IPS DF 6.9 (cell line): ENCODE results near the gene HJURP.

Experiments
- DNase-seq: peaks from one replicate; pipeline ENCODE4 v3.0.0-alpha.2; 2013; ENCODE audit warnings: low read depth, low spot score
- H3K27ac ChIP-seq: one replicate; pipeline ENCODE4 v1.5.1; 2013; ENCODE audit warnings: low read length, control low read depth
- H3K27me3 ChIP-seq: 2 replicates; pipeline ENCODE4 v1.6.1; 2013; ENCODE audit warnings: mild to moderate bottlenecking, low read length; ENCODE audit not compliant: control insufficient read depth, insufficient read depth
- H3K36me3 ChIP-seq: 2 replicates; pipeline ENCODE4 v1.6.1; 2013; ENCODE audit warnings: low read length; ENCODE audit not compliant: control insufficient read depth, insufficient read depth
- H3K4me1 ChIP-seq: 2 replicates; pipeline ENCODE4 v1.6.1; 2013; ENCODE audit warnings: low read length; ENCODE audit not compliant: control insufficient read depth, insufficient read depth
- H3K4me3 ChIP-seq: 2 replicates; pipeline ENCODE4 v1.5.1; 2013; ENCODE audit warnings: mild to moderate bottlenecking, low read length
- H3K9me3 ChIP-seq: 2 replicates; pipeline ENCODE4 v1.6.1; 2013; ENCODE audit warnings: low read length, inconsistent platforms; ENCODE audit not compliant: control insufficient read depth, insufficient read depth
- WGBS: extraction: QIAGEN DNeasy Blood & Tissue Kit; methylation state at CpG from one replicate; pipeline ENCODE4 v1.1.7; 2013; ENCODE audit warnings: mixed read lengths, missing lambda C conversion rate; ENCODE audit not compliant: insufficient read length, insufficient coverage; 5-methylcytosine and 5-hydroxymethylcytosine counted together

Gene HJURP

DNA sequence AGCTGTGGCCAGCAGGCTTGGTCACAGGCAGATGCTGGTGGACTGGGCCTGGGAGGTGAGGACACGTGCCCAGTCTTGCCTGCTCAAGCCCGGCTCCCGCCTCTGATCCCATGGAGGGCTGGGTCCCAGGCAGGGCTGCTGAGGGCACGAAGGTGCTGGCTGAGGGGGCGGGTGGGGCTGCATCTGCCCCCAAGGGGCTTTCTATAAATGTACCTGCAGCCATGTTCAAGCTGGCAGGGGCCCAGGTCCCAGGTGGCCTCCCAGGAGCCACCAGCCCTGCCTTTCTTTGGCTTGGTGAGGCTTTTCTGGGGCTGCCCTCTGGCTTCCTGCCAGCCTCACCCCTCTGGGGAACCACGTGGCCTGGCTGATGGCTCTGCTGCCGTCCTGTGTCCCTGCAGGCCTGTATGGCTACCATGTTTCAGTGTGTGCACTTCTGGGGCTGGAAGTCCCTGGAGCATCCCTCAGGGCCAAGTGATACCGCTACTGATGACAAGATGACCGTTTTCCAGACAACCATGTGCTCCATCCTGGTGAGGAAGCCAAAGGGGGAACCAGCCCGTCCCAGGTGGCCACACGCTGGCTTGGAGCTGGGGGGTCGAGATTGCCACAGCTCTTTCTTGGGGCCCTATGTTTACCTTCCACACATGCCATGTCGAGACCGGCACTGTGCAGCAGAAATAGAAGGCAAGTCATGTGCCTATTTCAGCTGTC is 23.2 kb downstream of the HJURP start:
- H3K4me1 ChIP-seq: no peaks in the 10 kb centered on the region
- no peaks in the 10 kb centered on the region for H3K9me3 ChIP-seq
- H3K27me3 ChIP-seq: no peaks in the 10 kb centered on the region
- H3K27ac ChIP-seq: no peak overlapping the region
- no peak for DNase-seq
- no peak overlapping the region for H3K4me3 ChIP-seq
- H3K36me3 ChIP-seq: peaks cover 11% of the 10 kb centered on the region
- no CpG with 5 or more reads among the region's 14 CpGs for WGBS

DNA sequence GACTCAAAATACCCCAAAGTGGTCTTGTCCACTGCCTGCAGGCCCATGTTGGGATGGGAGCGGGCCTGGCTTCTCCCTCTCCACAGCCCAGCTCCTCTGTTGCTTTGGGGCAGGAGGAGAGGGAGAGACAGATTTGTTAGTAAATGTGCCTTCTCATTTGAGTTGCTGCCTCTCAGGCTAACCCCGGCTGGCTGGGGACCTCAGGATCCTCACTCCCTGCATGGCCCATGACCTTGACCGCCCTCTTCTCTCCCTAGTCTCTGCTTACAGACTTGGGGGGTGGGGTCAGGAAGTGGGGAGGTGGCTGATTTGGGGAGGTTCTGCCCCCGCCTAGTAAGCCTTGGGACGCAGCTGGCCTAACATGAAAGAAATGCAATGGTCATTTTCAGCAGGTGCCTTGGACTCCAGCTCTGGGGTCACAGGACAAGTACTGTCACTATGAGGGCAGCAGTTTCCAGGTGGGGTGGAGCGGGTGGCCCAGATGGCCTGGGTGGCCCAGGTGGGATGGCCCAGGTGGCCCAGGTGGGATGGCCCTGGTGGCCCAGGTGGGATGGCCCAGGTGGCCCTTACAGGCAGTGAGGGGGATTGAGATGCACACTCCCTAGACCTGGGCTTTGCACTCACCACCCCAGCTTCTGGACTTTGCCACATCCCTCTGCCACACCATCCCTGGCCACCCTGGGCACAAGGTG is 24.1 kb downstream of the HJURP start:
- Histone ChIP-seq H3K27ac (no peak overlapping the region), H3K9me3 (no peaks in the 10 kb centered on the region), H3K27me3 (no peaks in the 10 kb centered on the region), H3K4me3 (no peak overlapping the region), H3K36me3 (peaks cover 5% of the 10 kb centered on the region; the same call in 1 of the 2 replicates), H3K4me1 (no peaks in the 10 kb centered on the region)
- DNase-seq: no peak
- WGBS: no CpG with 5 or more reads among the region's 6 CpGs

DNA sequence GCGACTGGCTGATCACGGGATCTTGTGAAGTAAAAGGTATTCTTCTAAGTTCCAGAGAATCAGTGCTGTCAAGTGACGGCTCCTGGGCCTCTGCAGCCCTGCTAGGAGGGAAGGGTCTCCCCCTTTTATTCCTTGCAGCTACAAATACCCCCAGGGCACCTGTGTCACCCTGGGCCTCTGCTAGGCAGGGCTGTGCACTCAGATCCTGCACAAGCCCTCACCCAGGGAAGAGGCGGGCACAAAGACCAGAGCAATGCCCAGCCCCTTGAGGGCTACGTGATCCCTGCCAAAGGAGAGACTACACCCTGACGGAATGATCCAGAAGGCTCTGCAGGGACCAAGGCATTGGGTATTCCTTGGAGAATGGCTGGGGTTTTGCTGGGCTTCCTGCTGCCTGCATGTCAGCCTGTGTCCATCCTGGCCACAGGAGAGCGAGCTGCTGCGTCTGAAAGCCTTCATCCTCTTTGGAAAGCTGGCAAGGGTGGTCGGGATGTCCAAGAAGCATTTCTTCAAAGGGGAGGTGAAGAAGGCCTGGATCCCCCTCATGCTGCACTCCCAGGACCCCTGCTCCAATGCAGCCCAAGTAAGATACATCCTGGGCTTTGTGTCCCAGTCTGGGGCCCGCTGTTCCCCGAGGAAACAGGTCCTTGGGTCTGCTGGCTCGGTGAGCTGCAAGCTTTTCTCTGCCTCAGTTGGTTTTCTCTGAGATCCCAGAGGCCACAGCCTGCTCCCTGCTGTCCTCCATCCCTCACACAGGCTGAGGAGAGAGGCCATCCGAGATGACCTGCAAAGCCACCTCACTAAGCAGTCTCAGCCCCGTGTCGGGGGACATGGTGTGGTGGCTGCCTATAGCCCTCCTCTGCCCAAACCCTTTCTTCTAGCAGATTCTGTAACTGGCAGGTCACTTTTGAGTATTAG is 24.9 kb downstream of the HJURP start:
- Histone ChIP-seq H3K4me3 (no peak overlapping the region), H3K36me3 (no peaks in the 10 kb centered on the region), H3K4me1 (no peaks in the 10 kb centered on the region), H3K9me3 (no peaks in the 10 kb centered on the region), H3K27me3 (no peaks in the 10 kb centered on the region), H3K27ac (no peak overlapping the region)
- no peak for DNase-seq
- WGBS: no CpG with 5 or more reads among the region's 15 CpGs

DNA sequence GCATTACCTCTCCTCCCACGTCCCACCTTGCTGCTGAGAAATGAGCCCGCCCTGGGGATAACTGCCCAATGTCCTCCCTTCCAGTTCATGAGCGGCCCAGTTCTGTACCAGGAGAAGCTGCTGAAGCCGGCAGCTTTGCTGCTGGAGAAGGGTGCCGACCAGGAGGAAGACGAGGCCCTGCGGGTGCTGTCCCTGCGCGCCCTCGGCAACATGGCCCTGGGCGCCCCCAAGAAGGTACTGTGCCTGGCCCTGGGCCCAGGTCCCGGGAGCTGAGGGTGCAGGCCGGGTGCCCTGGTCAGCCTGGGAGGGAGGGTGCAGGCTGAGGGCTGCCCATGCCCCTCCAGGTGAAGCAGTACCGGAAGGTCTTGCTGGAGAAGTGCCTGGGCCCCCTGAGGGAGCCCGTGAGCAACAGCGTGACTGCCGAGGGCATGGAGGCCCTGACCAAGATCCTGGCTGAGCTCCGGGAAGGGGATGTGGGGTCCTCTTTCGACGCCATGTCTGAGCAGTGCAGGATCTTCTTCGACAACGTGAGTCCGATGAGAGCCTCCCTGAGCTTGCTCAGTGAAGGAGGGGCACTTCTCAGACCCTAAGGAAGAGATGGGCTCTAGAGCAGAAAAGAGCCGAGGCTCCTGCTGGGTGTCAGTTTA is 25.7 kb downstream of the HJURP start:
- no peak for DNase-seq
- no peaks in the 10 kb centered on the region for H3K4me1 ChIP-seq
- H3K9me3 ChIP-seq: no peaks in the 10 kb centered on the region
- no peak overlapping the region for H3K4me3 ChIP-seq
- no peaks in the 10 kb centered on the region for H3K27me3 ChIP-seq
- no peaks in the 10 kb centered on the region for H3K36me3 ChIP-seq
- H3K27ac ChIP-seq: no peak overlapping the region
- no CpG with 5 or more reads among the region's 24 CpGs for WGBS

DNA sequence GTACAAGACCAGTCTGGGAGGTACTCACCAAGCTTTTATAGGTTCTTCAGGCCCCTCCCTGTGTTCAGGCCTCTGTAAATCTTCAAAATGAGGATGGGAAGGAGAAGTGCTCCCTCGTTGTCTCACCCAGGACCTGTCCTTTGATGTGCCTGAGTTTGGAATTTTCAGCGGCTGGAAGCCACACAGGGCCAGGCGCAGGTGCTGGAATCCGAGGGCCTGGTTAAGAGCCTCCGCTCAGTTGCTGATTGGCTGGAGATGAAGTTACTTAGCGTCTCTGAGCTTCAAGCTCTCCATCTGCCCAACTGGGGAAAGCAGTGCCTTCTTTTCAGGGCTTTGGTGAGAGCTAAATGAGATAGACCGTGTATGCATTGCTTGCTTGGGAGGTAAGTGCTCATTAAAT is 30.0 kb downstream of the HJURP start:
- no peak for DNase-seq
- Histone ChIP-seq H3K27ac (no peak overlapping the region), H3K27me3 (no peaks in the 10 kb centered on the region), H3K4me3 (no peak overlapping the region), H3K4me1 (no peaks in the 10 kb centered on the region), H3K36me3 (no peaks in the 10 kb centered on the region; the same call in 1 of the 2 replicates), H3K9me3 (no peaks in the 10 kb centered on the region)
- no CpG with 5 or more reads among the region's 7 CpGs for WGBS

DNA sequence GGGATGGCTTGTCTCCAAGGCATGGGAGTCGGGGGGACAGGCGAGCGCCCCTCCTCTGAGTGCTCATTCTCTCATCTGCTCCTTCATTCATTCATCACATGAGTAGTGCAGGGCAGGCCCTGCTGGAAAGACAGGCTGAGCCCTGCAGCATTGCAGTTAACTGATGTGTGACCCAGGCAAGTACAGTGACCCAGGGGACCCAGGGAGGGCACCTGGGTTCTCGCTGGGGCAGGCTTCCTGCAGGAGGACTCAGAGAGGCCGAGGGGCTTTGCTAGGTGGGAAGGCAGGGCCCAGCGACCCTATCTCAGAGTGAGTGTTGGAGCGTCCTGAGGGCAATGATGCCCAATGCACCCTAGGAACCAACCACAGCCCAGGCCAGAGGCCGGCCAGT is 30.6 kb downstream of the HJURP start:
- H3K9me3 ChIP-seq: no peaks in the 10 kb centered on the region
- DNase-seq: no peak
- no peaks in the 10 kb centered on the region for H3K27me3 ChIP-seq
- H3K27ac ChIP-seq: no peak overlapping the region
- no peaks in the 10 kb centered on the region; the same call in 1 of the 2 replicates for H3K36me3 ChIP-seq
- H3K4me3 ChIP-seq: no peak overlapping the region
- WGBS: no CpG with 5 or more reads among the region's 8 CpGs
- no peaks in the 10 kb centered on the region for H3K4me1 ChIP-seq

DNA sequence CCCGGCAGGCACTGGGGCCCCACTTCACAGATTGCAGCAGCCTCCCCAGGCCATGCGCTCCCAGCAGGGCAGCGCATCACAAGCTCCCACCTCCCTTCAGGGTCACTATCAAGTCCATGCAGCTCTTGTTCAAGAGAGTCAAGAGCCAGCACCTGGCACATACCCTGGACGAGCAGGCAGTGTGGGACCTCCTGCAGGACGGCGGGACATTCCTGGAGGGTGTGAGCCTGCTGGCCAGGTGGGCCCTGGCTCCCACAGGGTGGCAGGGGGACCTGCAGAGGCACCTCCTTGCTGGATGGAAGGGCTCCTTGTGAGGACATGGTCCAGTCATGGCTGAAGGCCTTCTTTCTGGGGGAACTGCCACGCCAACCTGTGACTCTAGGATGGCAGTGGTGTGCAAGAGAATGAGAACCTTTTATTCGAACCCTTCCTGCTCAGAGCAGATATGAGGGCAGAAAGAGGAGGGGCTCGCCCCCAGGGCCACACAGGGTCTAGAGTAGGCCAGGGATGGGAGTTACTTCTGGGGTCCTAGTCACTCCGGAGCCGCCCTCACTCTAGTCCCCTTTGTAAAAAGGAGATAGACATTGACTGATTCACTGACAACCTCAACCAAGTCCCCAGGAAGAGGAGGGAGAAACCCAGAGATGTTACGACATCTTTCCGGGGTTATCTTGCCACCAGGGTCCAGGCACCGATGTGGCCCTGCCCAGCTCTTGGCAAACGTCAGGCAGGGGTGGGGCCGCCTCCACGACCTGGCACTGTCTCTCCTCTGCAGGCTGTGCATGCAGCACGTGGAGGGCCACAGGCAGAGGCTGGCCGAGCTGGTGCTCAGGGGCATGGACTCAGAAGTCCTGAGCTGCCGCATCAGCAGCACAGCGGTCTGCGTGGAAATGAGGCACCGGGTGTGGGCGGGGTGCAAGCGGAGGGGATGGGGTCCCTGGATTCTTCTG is 31.3 kb downstream of the HJURP start:
- Histone ChIP-seq H3K4me3 (no peak overlapping the region), H3K4me1 (no peaks in the 10 kb centered on the region), H3K9me3 (no peaks in the 10 kb centered on the region), H3K36me3 (no peaks in the 10 kb centered on the region; the same call in 1 of the 2 replicates), H3K27ac (no peak overlapping the region), H3K27me3 (no peaks in the 10 kb centered on the region)
- DNase-seq: no peak
- WGBS: no CpG with 5 or more reads among the region's 25 CpGs

DNA sequence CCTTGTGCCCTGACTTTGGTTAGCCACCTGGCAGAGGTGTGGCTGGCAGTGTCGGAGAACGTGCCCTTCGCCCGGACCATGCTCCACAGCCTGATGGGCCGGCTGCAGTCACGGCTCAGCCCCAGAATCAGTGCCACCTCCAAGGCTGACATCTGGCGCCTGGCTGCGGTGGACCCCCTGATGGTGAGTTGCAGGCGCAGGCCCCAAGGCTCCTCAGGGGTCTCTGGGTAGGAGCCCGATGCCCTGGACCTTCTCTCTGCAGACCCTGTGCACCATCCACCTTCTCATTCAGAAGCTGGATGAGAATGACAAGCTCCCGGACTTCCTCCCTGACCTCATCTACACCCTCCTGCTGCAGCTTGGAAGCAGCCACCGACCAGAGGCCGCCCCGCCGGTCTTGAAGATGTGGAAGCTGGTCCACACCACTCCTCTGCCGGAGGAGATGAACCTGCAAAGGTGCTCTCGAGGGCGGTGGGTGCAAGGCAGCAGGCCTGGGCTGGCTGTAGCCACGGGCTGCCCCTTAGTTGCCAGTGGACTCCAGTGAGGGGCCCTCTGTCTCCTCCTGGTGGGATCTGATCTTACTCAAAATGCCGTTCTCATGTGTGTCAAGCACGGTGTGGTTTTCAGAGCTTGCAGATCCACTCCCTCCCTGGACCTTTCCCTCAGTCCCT is 32.1 kb downstream of the HJURP start:
- Histone ChIP-seq H3K36me3 (no peaks in the 10 kb centered on the region; the same call in 1 of the 2 replicates), H3K27me3 (no peaks in the 10 kb centered on the region), H3K27ac (no peak overlapping the region), H3K4me1 (no peaks in the 10 kb centered on the region), H3K4me3 (no peak overlapping the region), H3K9me3 (no peaks in the 10 kb centered on the region)
- WGBS: no CpG with 5 or more reads among the region's 21 CpGs
- DNase-seq: no peak

DNA sequence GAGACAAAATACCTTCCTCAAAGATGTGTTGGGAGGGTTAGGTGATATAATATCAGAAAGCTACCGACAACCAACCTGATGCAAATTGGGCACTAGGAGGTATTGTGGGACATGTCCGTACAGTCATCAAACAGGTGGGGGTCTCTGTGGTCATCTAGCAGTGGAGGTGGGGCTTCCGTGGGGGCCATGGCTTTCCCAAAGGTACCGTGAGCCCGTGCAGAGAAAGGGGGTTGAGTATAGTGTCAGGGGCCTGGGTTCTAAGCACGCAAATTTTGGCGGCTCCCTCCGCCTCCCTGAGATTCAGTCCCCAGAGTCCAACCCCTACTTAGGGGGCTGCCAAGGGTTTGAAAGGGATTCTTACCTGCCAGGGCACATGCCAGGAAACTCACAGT is 32.6 kb downstream of the HJURP start:
- DNase-seq: no peak
- no peak overlapping the region for H3K27ac ChIP-seq
- H3K4me1 ChIP-seq: no peaks in the 10 kb centered on the region
- no peaks in the 10 kb centered on the region; the same call in 1 of the 2 replicates for H3K36me3 ChIP-seq
- WGBS: no CpG with 5 or more reads among the region's 8 CpGs
- H3K4me3 ChIP-seq: no peak overlapping the region
- no peaks in the 10 kb centered on the region for H3K9me3 ChIP-seq
- no peaks in the 10 kb centered on the region for H3K27me3 ChIP-seq
